ENCODE results near the gene MROH2A.

Gene MROH2A

GRCh38 chr2:233835230-233836186 lies 57.4 kb downstream of the MROH2A start:
- DNase-seq (ENCODE audit: low read depth in 2 of 3, low spot score in 1 of 3) = no peak

- no peak for DNase-seq (ENCODE audit: low read depth in 2 of 3, low spot score in 1 of 3)
Measured at GRCh38 chr2:233836359-233836758, 58.2 kb downstream of the MROH2A start.

GRCh38 chr2:233837694-233838229 lies 59.6 kb downstream of the MROH2A start:
- no peak for DNase-seq (ENCODE audit: low read depth in 2 of 3, low spot score in 1 of 3)

- DNase-seq (ENCODE audit: low read depth in 2 of 3, low spot score in 1 of 3) = no peak
Measured at GRCh38 chr2:233838251-233838650, 60.1 kb downstream of the MROH2A start.

- no peak for DNase-seq (ENCODE audit: low read depth in 2 of 3, low spot score in 1 of 3)
Measured at GRCh38 chr2:233838726-233839446, 60.8 kb downstream of the MROH2A start.

GRCh38 chr2:233839447-233839820 lies 61.3 kb downstream of the MROH2A start:
- DNase-seq (ENCODE audit: low read depth in 2 of 3, low spot score in 1 of 3) = no peak

GRCh38 chr2:233840520-233840919 lies 62.4 kb downstream of the MROH2A start:
- DNase-seq (ENCODE audit: low read depth in 2 of 3, low spot score in 1 of 3) = no peak

GRCh38 chr2:233841183-233841582 lies 63.1 kb downstream of the MROH2A start:
- no peak for DNase-seq (ENCODE audit: low read depth in 2 of 3, low spot score in 1 of 3)

- DNase-seq (ENCODE audit: low read depth in 2 of 3, low spot score in 1 of 3) = no peak
Measured at GRCh38 chr2:233844064-233844807, 66.1 kb downstream of the MROH2A start.

- no peak for DNase-seq (ENCODE audit: low read depth in 2 of 3, low spot score in 1 of 3)
Measured at GRCh38 chr2:233844836-233845235, 66.7 kb downstream of the MROH2A start.

- DNase-seq (ENCODE audit: low read depth in 2 of 3, low spot score in 1 of 3) = no peak
Measured at GRCh38 chr2:233845301-233846060, 67.4 kb downstream of the MROH2A start.

- no peak for DNase-seq (ENCODE audit: low read depth in 2 of 3, low spot score in 1 of 3)
Measured at GRCh38 chr2:233846387-233847247, 68.5 kb downstream of the MROH2A start.

GRCh38 chr2:233847248-233847898 lies 69.2 kb downstream of the MROH2A start:
- no peak for DNase-seq (ENCODE audit: low read depth in 2 of 3, low spot score in 1 of 3)

- no peak for DNase-seq (ENCODE audit: low read depth in 2 of 3, low spot score in 1 of 3)
Measured at GRCh38 chr2:233848276-233848675, 70.1 kb downstream of the MROH2A start.

- DNase-seq (ENCODE audit: low read depth in 2 of 3, low spot score in 1 of 3) = no peak
Measured at GRCh38 chr2:233849607-233850271, 71.6 kb downstream of the MROH2A start.

GRCh38 chr2:233850745-233851144 lies 72.6 kb downstream of the MROH2A start:
- no peak for DNase-seq (ENCODE audit: low read depth in 2 of 3, low spot score in 1 of 3)

GRCh38 chr2:233851169-233851568 lies 73.0 kb downstream of the MROH2A start:
- no peak for DNase-seq (ENCODE audit: low read depth in 2 of 3, low spot score in 1 of 3)

- DNase-seq (ENCODE audit: low read depth in 2 of 3, low spot score in 1 of 3) = no peak
Measured at GRCh38 chr2:233852056-233852455, 73.9 kb downstream of the MROH2A start.

- no peak for DNase-seq (ENCODE audit: low read depth in 2 of 3, low spot score in 1 of 3)
Measured at GRCh38 chr2:233853353-233853752, 75.2 kb downstream of the MROH2A start.

Data from stimulated activated CD4-positive, alpha-beta T cell treated with anti-CD3 and anti-CD28 coated beads, Interleukin-12 subunit alpha, Interleukin-12 subunit beta, amount 100 ng/mL, for 48 hours (primary cell).